Activated CD4-positive, alpha-beta T cell treated with anti-CD3 and anti-CD28 coated beads for 4 hours (primary cell): ENCODE measurements around the gene YJU2.
"Not testable (repeated sequence)": the region's sequence is repeated elsewhere in the genome, so short reads cannot be mapped to it uniquely, and the experiment has no call there.

Experiments used
- DNase-seq, 2 donors: peaks; one replicate each; pipeline ENCODE4 v3.0.0-alpha.2; 2020

Gene YJU2

DNA sequence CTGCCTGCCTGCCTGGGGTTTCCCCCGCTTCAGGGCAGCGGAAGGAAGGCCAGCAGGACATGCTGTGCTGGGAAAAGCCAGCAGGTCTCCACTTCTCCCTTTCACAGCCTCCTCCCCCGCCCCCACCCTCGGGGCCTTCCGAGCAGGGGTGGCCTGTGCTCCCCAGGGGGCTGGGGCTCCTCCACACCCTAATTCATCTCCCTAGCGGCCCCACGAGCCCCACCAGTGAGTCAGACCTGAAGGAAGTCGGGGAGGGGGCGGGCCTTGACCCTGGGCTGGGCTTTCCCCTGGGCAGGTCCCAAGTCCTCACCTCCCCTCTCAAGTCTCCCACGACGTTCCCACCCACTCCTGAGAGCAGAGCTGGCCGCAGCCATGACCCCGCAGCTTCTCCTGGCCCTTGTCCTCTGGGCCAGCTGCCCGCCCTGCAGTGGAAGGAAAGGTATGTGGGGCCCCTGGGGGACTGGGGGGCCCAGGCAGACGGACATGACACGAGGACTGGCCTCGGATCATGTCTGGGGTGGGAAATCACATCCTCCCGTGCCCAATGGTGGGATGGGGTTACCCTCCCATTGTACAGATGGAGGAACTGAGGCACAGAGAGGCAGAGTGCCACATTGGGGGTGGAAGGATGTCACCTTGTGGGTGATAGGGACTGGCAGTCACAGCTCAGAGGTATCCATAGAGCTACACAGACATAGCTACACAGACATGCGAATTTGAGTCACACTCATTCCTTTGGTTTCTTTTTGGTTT lies 17.5 kb upstream of the YJU2 start, which contains the start of gene EBI3:
Gene EBI3, plus strand, starts transcription at position 345 of the 753 bp plus-strand sequence. Its CDS starts 28 bp downstream, at position 373.
- peak in 1 of 2 donors; percentile 25 for DNase-seq

DNA sequence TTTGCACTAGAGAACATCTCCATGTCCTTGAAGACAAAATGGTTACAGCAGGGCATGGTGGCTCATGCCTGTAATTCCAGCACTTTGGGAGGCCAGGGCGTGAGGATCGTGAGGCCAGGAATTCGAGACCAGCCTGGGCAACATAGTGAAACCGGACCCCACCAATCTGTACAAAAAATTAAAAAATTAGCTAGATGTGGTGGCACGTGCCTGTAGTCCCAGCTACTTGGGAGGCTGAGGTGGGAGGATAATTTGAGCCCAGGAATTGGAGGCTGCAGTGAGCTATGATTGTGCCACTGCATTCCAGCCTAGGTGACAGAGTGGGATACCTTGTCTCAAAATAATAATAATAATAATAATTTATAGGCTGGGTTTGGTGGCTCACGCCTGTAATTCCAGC lies 16.6 kb upstream of the YJU2 start:
- DNase-seq = not testable (repeated sequence)

DNA sequence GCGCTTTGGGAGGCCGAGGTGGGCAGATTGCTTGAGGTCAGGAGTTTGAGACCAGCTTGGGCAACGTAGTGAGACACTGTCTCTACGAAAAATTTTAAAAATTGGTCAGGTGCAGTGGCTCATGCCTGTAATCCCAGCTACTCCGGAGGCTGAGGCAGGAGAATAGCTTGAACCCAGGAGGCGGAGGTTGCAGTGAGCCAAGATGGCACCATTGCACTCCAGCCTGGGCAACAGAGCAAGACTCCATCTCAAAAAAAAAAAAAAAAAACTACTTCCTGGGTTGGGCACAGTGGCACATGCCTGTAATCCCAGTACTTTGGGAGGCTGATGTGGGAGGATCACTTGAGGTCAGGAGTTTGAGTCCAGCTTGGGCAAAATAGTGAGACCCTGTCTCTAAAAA lies 15.4 kb upstream of the YJU2 start:
- DNase-seq = not testable (repeated sequence)

DNA sequence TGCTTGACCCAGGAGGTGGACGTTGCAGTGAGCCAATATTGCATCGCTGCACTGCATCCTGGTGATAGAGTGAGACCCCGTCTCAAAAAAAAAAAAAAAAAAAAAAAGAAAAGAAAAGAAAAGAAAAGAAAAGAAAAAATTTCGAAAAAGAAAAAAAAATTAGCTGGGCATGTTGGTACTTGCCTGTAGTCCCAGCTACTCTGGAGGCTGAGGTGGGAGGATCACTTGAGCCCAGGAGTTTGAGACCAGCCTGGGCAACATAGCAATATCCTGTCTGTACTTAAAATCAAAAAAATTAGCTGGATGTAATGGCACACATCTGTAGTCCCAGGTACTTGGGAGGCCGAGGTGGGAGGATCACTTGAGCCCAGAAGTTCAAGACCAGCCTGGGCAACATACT lies 14.7 kb upstream of the YJU2 start:
- not testable (repeated sequence) for DNase-seq

DNA sequence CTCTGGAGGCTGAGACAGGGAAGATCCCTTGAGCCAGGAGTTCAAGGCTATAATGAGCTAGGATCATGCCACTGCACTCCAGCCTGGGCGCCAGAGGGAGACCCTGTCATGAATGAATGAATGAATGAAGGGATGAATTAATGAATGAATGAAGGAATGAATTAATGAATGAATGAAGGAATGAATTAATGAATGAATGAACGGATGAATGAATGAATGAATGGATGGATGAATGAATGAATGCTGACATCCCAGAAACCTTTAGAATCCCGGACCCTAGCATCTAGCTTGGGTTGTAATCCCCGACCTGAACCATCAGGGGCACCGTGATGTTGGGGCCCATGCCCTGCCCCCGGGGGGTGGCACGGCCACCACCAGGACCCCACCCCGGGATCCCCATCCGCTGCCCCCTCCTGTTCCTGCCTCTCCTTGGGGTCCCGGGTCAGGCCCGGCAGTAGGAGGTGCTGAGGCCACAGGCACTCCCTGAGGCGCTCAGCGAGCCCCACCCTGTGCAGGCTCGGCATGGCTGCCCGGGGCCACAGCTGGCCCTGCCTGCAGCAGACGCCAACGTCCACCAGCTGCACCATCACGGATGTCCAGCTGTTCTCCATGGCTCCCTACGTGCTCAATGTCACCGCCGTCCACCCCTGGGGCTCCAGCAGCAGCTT lies 14.1 kb upstream of the YJU2 start:
- no peak for DNase-seq

DNA sequence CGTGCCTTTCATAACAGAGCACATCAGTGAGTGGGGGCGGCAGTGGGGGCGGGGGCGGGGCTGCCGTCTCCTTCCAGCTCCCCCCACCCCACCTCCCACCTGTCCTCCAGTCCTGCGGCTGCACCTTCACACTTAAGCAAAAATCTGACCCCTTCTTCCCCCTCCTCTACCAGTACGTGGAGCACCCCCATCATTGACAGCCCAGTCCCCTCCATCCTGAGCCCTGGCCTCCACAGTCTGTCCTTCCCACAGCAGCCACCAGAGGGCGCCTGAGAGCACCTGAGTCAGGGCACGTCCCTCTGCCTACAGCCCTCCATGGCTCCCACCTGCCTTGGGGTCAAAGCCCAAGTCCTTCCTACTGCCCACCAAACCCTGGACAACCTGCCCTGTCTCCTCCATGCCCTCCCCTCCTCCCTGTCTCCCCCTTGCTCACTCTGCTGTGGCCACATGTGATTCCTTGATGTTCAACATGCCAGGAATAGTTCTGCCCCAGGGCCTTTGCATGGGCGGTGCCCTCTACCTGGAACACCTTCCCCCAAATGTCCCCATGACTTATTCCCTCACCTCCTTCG lies 13.5 kb upstream of the YJU2 start:
- peak; percentile 43 to 69 for DNase-seq

DNA sequence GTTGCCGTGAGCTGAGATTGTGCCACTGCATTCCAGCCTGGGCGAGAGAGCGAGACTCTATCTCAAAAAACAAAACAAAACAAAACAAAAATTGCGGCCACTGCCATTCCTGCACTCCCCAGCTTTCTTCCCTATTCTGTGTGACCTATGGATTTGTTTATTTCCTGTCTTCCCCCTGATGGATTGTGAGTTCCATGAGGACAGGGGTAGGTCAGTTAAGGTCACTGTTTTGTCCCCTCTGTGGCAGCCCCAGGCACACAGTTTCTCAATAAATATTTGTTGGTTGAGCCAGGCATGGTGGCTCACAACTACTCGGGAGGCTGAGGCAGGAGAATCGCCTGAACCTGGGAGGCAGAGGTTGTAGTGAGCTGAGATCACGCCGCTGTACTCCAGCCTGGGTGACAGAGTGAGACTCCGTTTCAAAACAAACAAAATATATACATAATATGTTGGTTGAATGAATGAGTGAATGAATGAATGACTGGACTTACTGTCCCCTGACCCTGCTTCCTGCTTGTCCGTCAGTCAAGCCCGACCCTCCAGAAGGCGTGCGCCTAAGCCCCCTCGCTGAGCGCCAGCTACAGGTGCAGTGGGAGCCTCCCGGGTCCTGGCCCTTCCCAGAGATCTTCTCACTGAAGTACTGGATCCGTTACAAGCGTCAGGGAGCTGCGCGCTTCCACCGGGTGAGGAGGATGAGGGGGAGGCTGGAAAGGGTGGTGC lies 12.6 kb upstream of the YJU2 start:
- DNase-seq = no peak

DNA sequence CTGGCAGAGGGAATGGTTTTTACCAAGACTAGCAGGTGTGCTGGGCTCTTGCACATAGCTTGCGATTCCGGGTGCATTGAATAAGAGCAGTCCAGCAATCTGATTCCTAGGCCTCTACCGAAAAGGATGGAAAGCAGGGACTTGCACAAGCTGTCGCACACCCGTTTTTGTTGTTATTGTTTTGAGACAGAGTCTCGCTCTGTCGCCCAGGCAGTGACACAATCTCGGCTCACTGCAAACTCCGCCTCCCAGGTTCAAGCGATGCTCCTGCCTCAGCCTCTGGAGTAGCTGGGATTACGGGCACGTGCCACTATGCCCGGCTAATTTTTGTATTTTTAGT lies 12.0 kb upstream of the YJU2 start:
- DNase-seq = no peak

DNA sequence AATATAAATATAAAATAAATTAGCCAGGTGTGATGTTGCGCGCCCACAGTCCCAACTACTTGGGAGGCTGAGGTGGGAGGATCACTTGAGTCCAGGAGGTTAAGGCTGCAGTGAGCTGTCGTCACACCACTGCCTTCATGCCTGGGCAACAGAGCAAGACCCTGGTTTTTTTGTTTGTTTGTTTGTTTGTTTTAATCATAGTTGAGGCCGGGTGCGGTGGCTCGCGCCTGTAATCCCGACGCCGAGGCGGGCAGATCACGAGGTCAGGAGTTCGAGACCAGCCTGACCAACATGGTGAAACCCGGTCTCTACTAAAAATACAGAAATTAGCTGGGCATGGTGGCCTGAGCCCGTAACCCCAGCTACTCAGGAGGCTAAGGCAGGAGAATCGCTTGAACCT lies 9.4 kb upstream of the YJU2 start:
- DNase-seq = not testable (repeated sequence)

DNA sequence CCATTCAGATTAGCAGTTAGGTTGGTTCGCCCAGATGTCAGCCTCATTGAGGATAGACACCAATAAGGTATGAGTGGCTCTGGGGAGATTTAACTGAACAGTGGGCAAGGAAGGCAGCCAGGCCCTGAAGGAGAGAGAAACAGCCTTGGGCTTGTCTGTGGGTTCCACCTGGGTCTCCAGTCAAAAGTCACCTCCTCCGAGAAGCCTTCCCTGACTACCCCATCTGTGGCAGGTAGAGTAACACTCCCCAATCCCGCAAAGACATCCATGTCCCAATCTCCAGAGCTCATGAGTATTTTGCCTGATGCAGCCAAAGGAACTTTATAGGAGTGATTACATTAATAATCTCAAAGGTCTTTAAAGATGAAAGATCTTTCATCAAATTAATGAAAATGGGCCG lies 8.0 kb upstream of the YJU2 start:
- DNase-seq = no peak

DNA sequence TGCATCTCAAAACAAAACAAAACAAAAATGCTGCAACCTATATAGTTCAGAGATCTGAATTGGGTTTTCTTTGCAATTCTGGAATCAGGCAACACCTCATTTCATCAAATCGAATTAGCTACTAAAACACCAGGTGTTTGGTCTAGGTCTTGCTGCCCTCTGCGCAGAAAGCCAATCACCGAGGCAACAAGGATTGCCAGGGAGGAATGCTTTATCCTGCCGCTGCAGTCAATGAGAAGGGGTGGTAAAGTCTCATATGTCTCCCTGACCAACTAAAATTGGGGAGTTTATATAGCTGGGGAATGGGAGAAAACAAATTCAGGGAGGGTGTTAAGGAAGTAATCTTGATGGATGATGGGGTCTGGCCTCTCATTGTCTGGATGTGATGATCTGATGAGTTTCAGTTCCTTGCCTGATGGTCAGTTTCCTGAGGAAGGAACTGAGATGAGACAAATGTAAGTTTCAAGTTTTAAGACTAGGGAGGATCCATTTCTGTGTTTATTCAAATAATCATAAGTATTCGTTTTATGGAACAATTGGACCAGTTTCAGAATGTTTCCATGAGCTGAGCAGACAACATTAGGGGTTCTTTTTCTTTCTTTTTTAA lies 5.0 kb upstream of the YJU2 start:
- DNase-seq = no peak

DNA sequence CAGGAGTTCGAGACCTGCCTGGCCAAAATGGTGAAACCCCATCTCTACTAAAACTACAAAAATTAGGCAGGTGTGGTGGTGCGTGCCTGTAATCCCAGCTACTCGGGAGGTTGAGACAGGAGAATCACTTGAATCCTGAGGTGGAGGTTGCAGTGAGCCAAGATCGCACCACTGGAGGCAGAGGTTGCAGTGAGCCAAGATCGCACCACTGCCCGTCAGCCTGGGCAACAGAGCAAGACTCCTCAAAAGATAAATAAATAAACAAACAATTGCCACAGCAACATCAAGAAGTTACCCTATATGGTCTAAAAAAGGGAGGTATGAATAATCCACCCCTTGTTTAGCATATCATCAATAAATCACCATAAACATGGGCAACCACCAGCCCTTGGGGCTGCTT lies 942 bp upstream of the YJU2 start:
- DNase-seq = not testable (repeated sequence)

DNA sequence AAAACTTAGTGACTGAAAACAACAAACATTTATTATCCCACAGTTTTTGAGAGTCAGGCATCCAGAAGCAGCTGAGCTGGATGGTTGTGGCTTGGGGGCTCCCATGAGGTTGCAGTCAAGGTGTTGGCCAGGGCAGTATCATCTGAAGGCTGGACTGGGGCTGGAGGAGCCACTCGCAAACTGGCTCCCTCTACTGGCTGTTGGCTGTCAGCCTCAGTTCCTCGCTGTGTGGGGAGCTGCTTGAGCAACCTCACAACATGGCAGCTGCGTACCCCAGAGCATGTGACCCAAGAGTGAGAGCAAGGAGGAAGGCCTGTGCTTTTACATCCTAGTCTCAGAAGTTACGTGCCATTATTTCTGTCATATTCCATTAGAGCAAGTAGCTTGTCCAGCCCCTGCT lies 9.7 kb downstream of the YJU2 start:
- no peak for DNase-seq

DNA sequence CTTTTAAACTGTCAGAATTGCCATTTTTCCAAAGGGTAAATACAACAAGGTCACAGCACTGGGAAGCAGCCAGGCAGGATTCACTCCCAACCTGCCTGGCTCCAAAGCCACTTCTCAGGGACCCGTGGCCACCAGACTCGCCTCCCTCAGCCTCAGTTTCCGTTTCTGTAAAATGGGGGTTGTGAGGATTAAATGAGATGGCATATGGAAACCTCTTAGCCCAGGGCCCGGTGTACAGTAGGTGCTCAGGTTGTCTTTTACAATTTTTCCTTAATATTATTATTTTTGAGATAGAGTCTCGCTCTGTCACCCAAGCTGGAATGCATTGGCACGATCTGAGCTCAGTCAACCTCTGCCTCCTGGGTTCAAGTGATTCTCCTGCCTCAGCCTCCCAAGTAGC lies 10.1 kb downstream of the YJU2 start:
- no peak for DNase-seq

DNA sequence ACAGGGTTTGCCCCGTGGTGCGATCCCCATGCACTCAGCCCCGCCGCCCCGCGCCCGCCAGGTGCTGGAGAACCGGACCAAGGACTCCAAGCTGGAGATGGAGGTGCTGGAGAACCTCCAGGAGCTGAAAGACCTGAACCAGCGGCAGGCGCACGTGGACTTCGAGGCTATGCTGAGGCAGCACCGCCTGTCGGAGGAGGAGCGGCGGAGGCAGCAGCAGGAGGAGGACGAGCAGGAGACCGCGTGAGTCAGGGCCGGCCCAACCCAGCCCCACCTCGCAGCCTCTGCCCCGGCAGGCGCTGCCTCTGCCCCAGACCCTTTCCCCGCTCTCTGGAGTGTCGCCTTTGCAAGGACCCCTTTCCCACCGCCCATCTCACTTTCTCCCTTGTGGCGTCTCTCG lies 11.3 kb downstream of the YJU2 start:
- no peak for DNase-seq

DNA sequence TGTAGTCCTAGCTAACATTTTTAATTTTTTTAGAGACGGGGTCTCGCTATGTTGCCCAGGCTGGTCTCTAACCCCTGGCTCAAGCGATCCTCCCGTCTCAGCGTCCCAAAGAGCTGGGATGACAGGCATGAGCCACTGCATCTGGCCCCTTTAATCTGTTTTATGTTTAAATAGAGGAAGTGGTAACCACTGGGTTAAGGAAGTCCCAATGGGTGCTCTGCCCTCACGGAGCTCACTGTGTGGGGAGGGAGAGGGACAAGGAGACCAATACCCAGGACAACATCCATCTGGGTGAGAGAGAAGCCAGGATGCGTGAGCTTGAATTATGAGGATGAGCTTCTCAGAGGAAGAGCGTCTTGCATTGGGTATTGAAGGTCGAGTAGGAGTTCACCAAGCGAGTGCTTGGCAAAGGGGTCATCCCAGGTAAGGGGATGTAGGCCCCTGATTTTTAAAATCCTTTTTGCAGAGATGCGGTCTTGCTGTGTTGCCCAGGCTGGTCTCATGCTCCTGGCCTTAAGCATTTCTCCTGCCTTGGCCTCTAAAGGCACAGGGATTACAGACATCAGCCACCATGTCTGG lies 13.8 kb downstream of the YJU2 start:
- DNase-seq = no peak

DNA sequence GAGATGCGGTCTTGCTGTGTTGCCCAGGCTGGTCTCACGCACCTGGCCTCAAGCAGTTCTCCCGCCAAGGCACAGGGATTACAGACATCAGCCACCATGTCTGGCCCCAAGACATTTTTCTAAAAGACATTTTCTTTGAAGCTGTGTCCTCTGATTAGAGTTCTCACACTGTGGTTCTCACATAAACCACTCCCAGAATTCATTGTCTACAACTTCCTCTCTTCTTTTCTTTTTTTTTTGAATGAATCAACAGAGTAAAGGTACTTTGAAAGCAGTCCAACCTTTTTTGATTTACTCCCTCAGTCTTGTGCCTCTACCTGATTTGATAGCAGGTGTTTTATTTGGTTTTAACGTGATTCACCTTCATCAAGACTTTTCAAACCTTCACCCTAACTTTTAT lies 17.9 kb downstream of the YJU2 start:
- no peak for DNase-seq

DNA sequence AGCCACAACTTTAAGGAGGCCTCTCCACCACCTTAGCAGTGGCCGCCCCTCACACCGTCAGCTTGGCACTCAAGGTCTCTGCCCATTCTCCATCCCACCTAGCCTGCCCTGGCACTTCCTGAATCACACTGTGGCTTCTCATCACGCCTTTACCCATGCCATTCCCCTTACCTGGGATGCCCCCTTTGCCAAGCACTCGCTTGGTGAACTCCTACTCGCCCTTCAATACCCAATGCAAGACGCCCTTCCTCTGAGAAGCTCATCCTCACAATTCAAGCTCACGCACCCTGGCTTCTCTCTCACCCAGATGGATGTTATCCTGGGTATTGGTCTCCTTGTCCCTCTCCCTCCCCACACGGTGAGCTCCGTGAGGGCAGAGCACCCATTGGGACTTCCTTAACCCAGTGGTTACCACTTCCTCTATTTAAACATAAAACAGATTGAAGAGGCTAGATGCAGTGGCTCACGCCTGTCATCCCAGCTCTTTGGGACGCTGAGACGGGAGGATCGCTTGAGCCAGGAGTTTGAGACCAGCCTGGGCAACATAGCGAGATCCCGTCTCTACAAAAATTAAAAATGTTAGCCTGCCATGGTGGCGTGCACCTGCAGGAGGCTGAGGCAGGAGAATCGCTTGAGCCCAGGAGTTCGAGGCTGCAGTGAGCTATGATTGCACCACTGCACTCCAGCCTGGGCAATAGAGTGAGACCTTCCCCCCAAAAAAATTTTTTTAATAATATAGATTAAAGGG lies 19.5 kb downstream of the YJU2 start:
- DNase-seq = no peak

DNA sequence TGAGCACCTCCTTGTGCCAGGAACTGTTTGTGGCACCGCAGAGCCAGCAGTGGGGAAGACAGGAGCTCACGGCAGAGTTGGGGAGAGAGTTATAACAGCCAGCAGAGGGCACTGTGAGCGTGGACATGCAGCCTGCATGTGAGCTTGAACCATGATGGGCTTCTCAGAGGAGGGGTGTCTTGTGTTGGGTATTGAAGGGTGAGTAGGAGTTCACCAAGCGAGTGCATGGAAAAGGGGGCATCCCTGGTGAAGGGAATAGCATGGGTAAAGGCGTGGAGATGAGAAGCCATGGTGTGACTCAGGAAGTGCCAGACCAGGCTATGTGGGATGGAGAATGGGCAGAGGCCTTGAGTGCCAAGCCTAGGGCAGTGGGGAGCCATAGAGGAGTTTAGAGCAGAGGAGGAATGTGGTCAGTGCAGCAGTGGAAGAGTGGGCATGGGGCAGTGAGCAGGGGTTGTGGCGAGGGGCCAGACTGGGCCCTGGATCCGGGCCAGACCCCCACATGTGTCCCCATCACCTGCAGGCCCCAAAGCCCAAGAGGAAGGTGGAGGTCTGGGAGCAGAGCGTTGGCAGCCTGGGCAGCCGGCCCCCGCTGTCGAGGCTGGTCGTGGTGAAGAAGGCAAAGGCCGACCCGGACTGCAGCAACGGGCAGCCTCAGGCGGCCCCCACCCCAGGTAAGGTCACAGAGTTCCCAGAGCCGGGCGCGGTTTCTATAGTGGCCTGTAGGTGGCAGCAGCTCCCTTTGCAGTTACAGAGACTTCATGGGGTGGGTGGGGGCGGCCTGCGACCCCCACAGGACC lies 20.4 kb downstream of the YJU2 start:
- peak; percentile 49 to 66 for DNase-seq

DNA sequence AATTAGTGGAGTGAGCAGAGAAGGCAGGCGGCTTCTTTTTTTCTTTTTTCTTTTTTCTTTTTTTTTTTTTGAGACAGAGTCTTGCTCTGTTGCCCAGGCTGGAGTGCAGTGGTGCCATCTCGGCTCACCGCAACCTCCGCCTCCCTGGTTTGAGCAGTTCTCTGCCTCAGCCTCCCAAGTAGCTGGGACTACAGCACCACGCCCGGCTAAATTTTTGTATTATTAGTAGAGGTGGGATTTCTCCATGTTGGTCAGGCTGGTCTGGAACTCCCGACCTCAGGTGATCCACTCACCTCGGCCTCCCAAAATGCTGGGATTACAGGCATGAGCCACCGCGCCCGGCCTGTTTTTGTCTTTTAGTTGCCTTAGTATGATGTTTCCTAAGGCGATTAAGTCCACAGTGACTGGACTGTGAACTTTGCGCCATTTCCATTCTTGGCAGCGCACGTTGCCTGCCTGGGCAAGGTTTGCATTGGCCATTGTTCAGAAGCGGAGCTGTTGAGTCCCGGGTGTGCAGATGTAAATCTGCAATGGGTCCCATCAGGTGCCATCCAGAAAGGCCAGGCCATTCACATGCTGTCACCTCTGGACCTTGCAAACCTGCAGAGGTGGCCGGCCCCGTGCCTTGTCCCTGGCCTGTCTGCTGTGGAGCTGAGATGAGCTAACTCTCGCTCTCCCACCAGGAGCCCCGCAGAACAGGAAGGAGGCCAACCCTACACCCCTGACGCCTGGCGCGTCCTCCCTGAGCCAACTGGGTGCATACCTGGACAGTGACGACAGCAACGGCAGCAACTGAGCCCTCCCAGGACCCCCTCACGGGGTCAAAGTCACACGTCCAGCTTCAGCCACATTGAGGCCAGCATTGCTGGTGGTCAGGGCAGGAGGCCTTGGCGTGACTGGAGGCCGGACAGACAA lies 21.3 kb downstream of the YJU2 start:
- DNase-seq = no peak
